IPS DF 19.7 (cell line): ENCODE data around the gene TMEM14A.
"Not testable (repeated sequence)": the region's sequence is repeated elsewhere in the genome, so short reads cannot be mapped to it uniquely, and the experiment has no call there.

Experiments used
- DNase-seq: peaks from one replicate; pipeline ENCODE4 v3.0.0-alpha.2; 2013; ENCODE audit warnings: low read depth, low spot score

The TMEM14A gene

DNA sequence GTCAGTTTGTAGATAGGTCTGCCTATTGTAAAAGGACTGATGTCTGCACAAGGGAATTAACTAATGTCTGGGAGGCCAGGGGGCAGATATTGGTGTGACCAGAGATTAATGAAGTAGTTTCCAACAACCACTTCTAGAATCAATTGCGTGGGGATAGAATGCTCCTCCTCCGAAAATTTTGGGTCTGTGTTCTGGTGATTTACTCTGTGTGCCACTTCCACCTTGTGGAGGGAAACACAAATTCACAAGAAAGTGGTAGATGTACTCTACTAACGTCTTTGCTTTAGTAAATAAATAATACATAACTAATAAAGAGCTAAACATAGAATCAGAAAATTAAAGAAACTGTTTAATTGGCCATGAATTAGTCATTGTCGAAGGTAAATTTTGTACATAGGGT, 25.5 kb downstream of the TMEM14A start:
- no peak for DNase-seq

DNA sequence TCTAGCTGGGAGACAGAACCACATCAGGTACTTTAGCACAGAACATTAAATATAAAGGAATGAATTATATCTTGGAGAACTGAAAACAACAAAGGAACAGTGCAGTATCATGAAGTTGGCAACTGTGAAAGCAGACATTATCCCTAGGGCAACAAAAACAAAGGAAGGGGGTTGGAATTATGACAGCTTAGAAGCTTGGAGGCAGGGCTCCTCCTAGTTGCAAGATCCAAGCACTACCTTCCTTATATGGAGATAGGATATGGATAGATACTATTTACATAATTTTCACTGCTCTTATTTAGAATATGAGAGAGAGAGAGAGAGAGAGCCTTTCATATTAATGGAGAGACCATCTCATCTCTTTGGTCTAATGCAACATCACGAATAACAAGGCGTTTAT, 27.0 kb downstream of the TMEM14A start:
- DNase-seq = no peak

DNA sequence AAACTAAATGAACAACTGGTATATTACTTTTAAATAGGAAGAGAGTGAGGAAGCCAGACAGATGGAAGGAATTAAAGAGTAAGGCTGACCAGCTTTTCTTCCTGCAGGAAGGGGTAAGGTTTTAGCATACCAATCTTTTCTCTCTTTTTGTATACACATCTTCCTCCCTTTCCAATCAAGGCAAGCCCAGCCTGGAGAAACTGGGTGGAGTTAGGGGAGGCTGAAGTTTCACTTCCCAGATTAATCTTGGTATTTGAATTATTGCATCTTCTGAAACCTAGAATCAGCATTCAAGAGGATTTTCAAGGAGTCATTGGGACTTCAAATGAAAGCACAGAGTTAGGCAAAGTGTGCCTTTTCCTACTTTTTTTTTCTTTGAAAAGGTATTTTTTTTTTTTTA, 33.1 kb downstream of the TMEM14A start:
- DNase-seq = no peak

DNA sequence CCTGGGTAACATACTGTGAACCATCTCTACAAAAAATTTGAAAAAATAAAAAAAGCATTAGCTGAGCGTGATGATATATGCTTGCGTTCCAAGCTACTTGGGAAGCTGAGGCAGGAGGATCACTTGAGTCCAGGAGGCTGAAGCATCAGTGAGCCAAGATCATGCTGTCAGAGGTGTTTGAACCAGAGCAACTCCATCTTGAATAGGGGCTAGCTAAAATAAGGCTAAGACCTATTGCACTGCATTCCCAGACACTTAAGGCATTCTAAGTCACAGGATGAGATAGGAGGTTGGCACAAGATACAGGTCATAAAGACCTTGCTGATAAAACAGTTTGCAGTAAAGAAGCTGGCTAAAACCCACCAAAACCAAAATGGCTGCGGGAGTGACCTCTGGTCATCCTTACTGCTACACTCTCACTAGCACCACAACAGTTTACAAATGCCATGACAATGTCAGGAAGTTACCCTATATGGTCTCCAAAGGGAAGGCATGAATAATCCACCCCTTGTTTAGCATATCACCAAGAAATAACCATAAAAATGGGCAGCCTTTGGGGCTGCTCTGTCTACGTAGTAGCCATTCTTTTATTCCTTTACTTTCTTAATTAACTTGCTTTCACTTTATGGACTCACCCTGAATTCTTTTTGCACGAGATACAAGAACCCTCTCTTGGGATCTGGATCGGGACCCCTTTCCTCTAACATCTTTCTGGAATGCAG, 34.0 kb downstream of the TMEM14A start:
- not testable (repeated sequence) for DNase-seq

DNA sequence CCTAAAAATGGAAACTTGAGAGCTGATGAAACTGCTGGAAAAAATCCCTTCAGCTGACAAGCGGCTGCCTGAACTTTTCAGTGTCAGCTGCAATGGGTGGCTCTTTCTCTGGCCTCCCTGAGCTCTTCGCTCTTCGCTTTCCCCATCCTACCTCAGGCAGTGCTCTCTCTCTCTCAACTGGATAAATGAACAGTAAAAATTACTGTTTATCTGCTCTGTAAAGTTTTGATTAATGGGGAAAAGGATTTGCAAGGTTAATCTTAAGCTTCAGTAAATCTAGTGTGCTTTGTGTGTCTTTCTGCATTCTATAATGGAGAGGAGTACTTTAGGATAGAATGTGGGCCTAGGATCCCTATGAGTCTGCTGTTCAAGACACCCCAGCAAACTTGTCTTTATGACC, 35.1 kb downstream of the TMEM14A start:
- DNase-seq = no peak

DNA sequence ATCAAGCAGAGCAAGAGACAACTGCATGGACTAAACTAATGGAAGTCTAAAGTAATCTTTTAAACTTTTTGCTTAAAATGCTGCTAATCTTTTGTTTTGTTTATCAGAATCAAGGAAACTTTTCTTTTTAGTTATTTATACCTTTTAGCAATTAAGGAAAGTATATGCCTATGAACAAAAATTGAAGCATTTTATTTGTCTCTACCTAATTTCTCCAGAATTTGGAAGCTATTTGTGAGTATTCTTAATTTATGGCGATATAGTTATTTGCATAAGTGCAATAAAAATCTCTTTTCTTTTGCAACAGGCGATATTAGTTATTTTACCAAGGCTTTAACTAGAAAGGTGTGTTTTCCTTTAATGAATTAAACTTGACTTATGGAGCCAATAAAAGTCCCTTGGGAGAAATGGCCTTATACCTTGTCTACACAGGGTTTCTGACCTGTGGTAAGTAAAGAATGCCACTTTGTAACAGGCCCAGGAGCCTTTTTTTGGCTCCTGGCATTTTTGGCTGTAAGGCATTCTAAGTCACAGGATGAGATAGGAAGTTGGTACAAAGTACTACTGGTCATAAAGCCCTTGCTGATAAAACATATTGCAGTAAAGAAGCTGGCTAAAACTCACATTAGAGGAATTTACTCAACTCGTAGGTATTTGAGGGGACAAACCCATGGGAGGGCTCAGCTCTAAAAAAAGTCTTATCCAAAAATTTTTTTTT, 37.2 kb downstream of the TMEM14A start:
- no peak for DNase-seq

DNA sequence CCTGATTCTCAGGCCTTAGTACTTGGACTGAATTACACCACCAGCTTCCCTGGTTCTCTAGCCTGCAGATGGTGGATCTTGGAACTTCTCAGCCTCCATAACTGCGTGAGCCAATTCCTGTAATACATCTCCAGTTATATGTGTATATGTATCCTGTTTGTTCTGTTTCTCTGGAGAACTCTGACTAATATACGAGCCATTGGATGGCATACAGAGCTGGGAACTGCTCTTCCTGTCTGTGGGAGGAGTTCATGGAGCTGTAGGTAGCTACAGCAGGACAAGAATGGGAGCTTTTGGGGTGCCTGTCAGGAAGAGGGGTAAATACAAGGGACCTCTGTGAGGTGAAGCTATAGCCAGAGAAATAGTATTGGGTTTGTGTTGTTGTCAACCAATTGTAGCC, 41.2 kb downstream of the TMEM14A start:
- DNase-seq = no peak

DNA sequence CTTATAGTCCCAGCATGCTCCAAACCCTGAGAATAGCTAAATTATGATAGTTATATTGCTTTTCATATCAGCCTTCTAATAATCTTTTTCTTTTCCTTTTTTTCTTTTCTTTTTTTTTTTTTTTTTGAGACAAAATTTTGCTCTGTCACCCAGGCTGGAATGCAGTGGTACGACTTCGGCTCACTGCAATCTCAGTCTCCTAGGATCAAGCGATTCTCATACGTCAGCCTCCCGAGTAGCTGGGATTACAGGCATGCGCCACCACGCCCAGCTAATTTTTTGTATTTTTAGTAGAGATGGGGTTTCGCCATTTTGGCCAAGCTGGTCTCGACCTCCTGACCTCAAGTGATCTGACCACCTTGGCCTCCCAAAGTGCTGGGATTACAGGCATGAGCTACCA, 43.8 kb downstream of the TMEM14A start:
- DNase-seq = not testable (repeated sequence)

DNA sequence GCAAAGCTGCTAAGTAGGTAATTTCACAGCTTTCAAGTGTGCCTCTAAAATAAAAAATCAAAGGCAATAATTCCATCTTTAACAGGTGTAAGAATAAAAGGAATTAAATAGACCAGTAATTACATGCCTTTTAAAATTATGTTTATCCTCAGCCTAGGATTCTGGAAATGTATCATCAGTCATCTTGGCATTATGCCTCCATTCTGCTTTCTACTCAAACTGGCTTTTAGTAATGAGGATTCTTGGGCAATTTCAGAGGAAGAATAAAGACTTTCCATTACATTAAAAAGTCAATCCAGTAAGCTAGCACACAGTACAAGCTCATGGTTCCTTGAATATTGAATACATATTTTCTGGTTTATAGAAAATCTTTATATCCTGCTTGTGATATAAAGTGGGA, 47.6 kb downstream of the TMEM14A start:
- no peak for DNase-seq

DNA sequence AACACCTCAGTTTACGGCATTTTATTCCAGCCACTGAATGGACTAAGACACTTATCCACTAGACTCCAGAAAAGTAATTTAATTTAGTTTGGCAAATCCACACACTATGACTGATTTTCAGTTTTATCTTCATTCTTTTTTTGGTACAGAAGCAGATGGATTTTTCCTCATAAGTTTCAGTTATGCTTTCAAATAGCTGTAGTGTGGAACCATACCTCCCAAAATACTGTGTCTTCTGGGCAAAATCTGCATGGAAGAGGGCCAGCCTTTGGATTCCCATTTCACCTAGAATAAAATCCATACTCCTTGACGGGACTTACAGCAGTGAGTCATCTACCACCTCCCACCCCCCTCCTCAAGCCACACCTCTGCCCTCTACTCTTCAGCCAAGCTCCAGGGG, 49.4 kb downstream of the TMEM14A start:
- no peak for DNase-seq

DNA sequence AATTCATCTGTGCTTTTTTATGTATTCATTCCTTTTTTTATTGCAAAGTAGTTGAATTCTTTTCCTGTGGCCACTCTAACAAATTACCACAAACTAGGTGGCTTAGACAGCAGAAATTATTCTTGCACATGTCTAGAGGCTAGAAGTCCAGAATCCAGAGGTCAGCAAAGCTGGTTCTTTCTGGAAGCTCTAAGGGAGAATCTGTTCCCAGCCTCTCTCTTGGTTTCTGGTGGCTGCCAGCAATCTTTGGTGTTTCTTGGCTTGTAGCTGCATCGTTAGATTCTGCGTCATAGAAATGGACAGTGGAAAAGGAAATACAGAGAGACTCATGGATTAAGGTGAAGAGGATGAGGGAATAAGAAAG, 53.1 kb downstream of the TMEM14A start:
- DNase-seq = no peak

DNA sequence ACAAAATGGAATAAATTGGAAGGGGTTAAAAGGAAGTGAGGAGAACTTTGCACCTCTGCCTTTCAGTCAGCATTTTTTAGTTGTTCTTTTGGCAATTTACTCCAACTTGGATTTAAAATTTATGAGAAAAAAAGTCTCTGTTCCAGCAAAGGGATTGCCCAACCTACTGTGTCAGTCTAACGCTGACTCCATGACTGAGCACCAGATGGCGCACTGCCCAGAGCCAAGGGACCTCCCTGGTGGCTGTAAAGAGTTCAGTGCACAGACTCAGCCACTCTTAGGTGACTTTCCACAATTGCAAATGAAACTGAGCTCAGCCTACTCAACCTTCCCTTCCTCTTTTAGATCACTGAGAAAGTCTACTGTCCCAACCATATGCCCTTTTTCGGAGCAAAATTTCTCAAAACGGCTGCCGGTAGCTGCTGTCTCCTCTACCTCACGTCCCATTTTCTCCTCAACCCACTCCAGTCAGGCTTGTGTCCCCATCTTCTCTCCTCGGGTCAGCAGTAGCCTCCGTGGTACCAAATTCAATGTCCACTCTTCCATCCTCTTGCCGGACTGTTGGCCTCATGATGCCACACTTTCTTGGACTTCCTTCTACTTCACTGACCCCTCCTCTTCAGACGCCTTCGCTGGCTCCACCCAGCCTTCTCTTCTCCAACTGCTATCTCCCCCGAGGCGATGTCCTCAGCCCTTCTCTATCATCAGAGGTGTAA, 53.7 kb downstream of the TMEM14A start:
- DNase-seq = no peak

DNA sequence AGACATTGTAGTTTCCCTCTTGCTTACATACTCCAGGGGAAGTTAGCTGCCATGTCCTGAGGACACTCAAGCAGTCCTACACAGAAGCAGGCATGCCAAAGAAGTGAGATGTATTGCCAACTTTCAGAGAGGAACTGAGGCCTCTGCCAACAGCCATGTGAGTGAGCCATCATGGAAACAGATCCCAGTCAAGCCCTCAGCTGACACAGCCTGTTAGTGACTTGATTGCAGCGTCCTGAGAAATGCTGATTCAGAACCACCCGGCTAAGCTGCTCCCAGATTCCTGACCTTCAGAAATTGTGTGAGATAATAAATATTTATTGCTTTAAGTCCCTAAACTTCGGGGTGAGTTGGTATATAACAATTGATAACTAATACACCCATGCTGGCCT, 54.2 kb downstream of the TMEM14A start:
- DNase-seq = no peak

DNA sequence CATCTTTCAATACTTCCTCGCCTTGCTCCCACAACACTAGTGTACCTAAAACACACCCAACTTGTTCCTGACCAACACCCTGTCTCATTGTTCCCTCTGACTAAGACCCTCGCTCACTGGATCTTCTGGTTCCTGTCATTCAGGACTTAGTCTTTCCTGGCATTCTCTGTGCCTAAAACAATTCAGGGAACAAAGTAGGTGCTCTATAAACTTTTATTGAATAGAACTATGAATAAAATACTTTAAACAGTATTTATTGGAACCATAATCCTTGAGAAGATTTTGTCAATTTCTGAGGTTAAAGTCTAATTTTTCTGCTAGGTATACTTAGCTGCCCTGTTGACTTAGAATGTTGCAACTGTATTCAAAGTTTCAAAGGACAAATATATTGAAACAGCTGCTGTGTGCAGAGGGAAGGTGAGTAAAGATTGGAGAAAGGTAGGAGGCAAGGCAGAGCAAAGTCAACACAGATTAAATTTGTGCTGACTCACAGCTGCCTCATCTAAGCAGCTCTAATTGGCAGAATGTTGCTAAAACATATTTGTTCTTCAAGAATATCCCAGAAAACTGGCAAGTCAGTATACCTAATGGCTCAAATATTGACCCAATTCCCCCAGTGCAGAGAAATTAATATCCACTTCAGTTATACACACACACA, 54.8 kb downstream of the TMEM14A start:
- no peak for DNase-seq

DNA sequence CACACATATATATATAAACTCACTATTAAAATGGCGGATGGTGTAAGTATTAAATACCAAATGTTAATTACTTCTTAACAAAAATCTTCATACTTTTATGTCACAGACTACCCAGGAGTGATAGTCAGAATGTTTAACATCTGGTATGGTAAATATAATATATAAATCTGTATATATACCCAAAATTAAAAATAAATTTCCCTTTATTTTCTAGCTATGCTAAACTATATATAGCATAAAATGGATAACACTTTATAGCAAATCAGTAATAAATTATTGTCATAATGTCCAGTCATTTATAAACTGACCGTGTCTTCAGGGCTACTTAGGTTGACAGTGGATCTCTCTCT, 55.3 kb downstream of the TMEM14A start:
- no peak for DNase-seq

DNA sequence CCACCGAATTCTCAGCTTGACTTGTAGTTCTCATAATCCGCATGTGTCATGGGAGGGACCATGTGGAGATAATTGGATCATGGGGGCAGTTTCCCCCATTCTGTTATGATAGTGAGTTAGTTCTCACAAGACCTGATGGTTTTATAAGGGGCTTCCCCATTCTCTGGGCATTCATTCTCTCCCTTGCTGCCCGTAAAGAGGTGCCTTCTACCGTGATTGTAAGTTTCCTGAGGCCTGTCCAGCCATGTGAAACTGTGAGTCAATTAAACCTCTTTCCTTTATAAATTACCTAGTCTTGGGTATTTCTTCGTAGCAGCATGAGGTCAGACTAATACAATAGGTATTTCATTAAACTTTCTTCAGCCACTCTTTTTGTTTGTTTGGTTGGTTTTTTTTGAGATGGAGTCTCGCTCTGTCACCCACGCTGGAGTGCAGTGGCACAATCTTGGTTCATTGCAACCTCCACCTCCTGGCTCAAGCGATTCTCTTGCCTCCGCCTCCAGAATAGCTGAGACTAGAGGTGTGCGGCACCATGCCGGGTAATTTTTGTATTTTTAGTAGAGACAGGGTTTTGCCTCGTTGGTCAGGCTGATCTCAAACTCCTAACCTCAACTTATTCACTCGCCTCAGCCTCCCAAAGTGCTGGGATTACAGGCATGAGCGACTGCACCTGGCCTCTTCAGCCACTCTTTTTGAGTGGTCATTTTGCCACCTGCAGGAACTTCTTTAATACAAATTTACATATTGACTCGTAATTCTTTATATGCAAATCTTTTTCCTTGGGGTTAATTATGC, 56.0 kb downstream of the TMEM14A start:
- DNase-seq = no peak

DNA sequence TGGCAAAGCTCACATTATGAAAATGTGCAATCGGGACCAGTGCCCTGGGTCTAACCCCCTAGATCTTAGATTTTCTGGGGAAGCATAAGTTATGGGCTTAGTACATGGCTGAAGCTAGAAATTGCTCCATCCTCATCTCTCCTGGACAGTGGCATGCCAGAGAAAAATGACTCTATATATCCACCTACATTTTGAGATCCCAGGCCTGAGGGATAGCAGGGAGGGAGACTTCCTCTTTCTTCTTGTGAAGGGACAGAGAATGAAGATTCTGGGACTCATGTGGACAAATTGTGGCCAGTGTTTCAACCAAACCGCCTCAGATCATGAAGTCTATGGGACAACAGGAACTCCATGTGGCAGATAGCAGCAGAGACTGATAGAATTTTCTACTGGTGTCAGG, 57.0 kb downstream of the TMEM14A start:
- DNase-seq = no peak

DNA sequence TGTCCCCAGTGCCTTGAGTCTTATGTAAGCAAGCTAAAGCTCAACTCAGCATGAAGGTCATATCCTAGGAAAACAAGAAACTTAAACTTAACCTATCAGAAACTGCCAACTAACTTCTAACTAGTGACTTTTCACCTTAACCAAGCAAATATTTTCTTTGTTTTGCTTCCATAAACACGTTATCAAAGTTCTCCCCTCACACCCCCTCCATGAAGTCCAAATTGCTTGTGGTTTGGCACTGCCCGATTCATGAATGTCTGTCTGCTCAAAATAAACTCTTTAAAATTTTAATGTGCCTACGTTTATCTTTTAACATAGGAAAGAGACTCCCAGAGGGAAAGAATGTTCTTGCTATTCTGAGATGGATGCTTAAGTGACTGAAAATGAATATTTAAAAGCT, 57.5 kb downstream of the TMEM14A start:
- no peak for DNase-seq

DNA sequence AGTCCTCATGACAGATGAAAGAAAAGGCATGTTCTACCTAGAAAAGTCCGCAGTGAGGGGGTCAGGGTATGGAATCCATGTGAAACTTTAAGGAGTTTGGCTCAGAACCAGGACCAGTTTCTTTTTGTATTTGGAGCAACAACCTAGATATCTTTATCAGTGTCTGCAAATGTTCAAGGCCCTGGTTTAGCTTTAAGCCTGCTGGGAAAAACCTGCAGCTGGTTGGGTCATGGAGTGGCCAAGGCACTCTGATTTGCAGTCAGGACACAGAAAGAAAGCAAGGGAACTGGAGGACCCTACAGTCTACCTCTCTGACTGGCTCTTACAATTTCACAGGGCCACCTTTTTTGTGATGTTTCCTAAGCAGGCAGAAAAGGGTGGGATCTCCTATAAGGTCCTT, 58.7 kb downstream of the TMEM14A start:
- no peak for DNase-seq

DNA sequence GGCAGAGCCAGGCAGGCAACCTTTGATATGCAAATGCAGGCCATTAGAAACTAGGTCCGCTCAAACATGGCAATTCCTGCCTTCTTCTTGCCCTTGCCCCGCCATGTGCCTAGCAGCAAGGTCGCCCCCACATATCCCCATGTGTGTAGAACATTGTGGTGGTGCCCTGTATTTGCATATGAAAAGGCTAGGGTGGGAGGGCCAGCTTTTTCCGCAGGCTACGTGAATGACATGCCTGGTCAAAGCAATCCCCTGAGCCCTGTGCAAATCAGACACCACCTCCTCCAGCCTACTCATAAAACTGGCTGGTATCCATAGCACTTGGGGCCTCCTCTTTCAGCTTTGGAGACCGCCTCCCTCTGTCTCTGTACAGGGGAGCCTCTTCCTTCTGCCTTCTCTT, 60.8 kb downstream of the TMEM14A start:
- DNase-seq = no peak

DNA sequence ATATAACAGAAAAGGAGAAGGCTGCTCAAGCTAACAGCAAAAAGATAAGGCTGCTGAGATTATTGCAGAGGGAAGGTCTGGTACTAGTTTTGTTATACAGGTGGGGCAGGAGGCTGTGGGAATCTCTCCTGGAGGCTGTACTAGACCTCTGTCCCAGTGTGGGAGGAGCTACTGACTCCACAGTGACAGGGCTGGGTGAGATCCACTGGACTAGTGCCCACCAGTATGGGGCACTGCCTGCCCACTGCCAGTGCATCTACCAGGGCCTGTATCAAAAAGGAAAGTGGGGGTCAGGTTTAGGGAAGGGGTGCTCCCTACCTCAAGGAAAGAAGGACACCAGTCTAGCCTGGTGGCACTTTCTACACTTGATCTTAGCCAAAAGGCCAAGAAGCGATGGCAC, 62.3 kb downstream of the TMEM14A start:
- DNase-seq = no peak

DNA sequence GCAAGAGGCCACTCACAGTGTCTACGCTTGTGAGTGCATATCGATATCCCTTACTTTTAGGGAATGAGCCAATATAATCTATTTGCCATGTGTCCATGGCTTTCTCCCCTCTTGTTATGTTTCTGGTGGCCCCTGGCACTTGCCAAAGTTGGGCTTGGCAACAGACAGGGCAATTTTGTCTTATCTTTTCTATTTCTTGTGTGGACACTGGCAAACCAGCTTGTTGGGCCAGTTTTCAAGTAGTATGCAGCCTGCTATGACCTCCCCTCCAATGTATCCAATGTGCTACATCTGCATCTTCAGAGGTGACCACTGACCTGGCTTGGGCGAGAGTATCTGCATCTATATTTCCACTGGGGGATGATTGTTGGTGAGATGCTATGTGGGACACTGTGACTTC, 63.2 kb downstream of the TMEM14A start:
- no peak for DNase-seq
